AG04450 (cell line): ENCODE results near the gene TMEM185A. TPM values are rescaled to one million over a fixed set of nuclear protein-coding genes. Genes with fewer than 3 reads are reported as not detected.
A peak's percentile ranks its signal among the peaks of the same experiment; 100 is the strongest.
"Not testable (repeated sequence)": the region's sequence is repeated elsewhere in the genome, so short reads cannot be mapped to it uniquely, and the experiment has no call there.

Experiments used
- CTCF ChIA-PET: fragments of 300-600, 350-600 bp; formaldehyde crosslinking; extraction: SDS; loops from one replicate; lab custom pipeline; 2022; ENCODE audit warnings: antibody characterized with exemption, inconsistent platforms; lab: Charles Lee
- POLR2A ChIA-PET: fragments of 350-600 bp; formaldehyde crosslinking; extraction: SDS; loops from one replicate; lab custom pipeline; 2021; ENCODE audit warnings: antibody characterized with exemption, inconsistent platforms; lab: Yijun Ruan, JAX
- DNase-seq: peaks from one replicate; pipeline ENCODE4 v3.0.0-alpha.2; 2011; ENCODE audit warnings: low read depth, low spot score
- H3K27ac ChIP-seq: one replicate; pipeline ENCODE4 v1.5.1; 2012; ENCODE audit warnings: low read depth, low read length, control low read depth
- H3K27me3 ChIP-seq: one replicate; pipeline ENCODE4 v1.6.0; 2012; ENCODE audit warnings: low read length; ENCODE audit not compliant: control insufficient read depth, insufficient read depth
- H3K4me3 ChIP-seq: 2 replicates; pipeline ENCODE4 v1.5.1; 2011; ENCODE audit warnings: mild to moderate bottlenecking, low read depth, low read length, control low read depth
- H3K9me3 ChIP-seq: 2 replicates; pipeline ENCODE4 v1.5.1; 2012; ENCODE audit warnings: low read length; ENCODE audit not compliant: control insufficient read depth, insufficient read depth
- polyA minus RNA-seq: library from RNA; depleted of rRNA, polyadenylated mRNA; stranded (reverse); fragments of >200 nt; gene quantifications from 2 replicates; pipeline ENCODE4 v1.2.3, GENCODE V29; 2011; rRNA and poly(A)+ RNA removed
- polyA plus RNA-seq: library from polyadenylated mRNA; depleted of rRNA; stranded (reverse); fragments of >200 nt; gene quantifications from 2 replicates; pipeline ENCODE4 v1.2.3, GENCODE V29; 2011; rRNA removed
- TF ChIP-seq, protein P1 (sequence below): IDR thresholded peaks from 2 replicates; pipeline ENCODE4 v1.5.1; 2011; ENCODE audit warnings: low read depth, low read length, control low read depth, inconsistent platforms

The TMEM185A gene
- polyA plus RNA-seq (20.2 and 21.4 TPM in 2 replicates), polyA minus RNA-seq (43.7 and 61.1 TPM in 2 replicates)

DNA sequence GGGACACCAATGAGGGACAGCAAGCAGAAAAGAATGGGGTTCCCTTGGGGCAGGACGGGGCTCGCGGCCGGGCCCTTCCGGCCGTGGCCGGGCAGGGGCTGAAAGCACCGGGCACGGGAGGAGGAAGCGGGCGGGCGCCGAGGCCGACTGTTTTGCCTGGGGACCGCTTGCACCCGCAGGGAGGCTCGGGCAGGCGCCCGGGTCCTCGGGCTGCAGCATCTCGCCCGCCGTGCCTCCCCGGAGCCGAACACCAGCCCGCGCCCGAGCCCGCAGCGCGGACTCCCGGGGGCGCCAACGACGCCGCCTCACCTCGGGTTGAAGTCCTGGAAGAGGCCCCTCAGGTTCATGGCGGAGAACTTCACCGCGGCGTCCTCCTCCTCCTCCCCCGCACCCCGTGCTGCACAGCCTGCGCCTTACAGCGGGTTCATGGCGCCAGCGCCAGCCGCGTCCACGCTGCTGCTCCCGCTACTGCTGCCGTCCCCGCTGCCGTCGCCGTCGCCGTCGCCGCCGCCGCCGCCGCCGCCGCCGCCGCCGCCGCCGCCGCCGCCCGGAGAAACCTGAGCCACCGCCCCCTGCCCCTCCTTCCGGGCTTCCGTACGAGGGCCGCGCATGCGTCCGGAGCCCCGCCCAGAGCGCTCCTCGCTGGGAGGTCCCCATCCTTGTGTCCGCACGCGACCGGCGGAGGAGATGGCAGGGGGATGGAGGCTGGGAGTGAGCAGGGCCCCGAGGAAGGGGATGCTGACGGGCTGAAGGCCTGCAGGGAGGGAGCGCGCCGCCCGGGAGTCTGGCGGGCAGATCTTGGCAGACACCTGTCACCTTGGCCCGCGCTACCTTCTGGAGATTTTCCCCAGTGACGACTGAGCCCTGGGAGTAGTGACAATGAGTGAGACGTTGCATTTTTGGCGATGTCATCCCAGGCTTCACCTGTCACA is at the start of gene TMEM185A:
TMEM185A (minus strand) TSS at position 559 of the 932 bp plus-strand sequence; CDS start at position 347, 212 bp downstream.
- Histone ChIP-seq H3K4me3 (peak within 1 kb of the TSS; percentile 73), H3K27me3 (no peaks in the 10 kb centered on the region), H3K27ac (peak within 1 kb of the TSS; percentile 57), H3K9me3 (no peaks in the 10 kb centered on the region)
- CTCF ChIA-PET: no interaction called here
- TF ChIP-seq, protein P1, sequence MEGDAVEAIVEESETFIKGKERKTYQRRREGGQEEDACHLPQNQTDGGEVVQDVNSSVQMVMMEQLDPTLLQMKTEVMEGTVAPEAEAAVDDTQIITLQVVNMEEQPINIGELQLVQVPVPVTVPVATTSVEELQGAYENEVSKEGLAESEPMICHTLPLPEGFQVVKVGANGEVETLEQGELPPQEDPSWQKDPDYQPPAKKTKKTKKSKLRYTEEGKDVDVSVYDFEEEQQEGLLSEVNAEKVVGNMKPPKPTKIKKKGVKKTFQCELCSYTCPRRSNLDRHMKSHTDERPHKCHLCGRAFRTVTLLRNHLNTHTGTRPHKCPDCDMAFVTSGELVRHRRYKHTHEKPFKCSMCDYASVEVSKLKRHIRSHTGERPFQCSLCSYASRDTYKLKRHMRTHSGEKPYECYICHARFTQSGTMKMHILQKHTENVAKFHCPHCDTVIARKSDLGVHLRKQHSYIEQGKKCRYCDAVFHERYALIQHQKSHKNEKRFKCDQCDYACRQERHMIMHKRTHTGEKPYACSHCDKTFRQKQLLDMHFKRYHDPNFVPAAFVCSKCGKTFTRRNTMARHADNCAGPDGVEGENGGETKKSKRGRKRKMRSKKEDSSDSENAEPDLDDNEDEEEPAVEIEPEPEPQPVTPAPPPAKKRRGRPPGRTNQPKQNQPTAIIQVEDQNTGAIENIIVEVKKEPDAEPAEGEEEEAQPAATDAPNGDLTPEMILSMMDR: no peak
- POLR2A ChIA-PET: no interaction called here
- no peak for DNase-seq

DNA sequence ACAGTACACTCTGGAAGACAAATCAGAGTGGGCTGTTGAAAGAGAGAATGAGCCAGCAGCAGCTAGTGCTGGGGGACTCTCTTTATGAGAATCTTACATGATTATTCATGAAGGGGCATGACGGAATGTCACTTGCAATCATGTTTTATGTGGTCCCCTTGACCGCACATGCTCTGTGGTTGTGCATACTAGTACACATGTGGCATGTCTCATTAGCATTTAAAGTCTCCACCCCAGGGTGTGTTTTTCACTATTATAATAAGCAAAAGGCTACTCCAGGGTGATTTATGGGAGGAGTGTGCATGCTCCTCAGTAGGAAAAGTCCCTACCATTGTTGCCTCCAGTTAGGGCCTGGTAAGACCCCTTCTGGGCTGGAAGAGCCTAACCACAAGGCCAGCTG is 49.6 kb upstream of the TMEM185A start:
- no peak for DNase-seq
- ChIA-PET CTCF (no interaction called here), POLR2A (no interaction called here)
- TF ChIP-seq, protein P1: no peak
- Histone ChIP-seq H3K4me3 (no peak overlapping the region), H3K27ac (no peak overlapping the region), H3K27me3 (no peaks in the 10 kb centered on the region), H3K9me3 (no peaks in the 10 kb centered on the region)

DNA sequence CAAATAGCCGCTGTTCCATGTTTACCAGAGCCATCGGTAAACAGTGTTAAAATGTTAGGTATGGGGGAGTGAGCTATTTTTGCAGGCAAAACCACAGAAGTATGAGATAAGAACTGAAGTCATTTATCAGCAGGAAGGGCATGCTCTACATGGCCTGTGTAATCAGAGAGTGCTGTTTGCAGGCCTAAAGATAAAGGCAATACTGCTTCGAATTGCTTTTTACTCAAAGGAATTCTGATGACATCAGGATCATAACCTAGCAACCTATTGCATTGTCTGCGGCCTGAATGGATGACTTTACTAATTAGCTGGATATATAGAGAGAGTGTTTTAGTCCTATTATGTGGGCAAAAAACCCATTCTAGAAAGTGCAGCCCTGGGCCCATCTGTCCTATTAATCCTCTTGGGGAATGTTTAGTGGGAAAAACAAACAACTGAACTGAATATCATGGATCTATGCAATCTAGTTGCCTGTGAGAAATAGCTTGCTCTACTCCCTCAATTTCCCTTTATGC is 47.6 kb upstream of the TMEM185A start:
- H3K4me3 ChIP-seq, H3K27ac ChIP-seq, H3K9me3 ChIP-seq, CTCF ChIA-PET, POLR2A ChIA-PET, H3K27me3 ChIP-seq, DNase-seq: not testable (repeated sequence)

GRCh38 chrX:149675554-149675953 is 44.0 kb upstream of the TMEM185A start:
- H3K4me3 ChIP-seq, POLR2A ChIA-PET, H3K27ac ChIP-seq, H3K9me3 ChIP-seq, CTCF ChIA-PET, DNase-seq, H3K27me3 ChIP-seq: not testable (repeated sequence)

DNA sequence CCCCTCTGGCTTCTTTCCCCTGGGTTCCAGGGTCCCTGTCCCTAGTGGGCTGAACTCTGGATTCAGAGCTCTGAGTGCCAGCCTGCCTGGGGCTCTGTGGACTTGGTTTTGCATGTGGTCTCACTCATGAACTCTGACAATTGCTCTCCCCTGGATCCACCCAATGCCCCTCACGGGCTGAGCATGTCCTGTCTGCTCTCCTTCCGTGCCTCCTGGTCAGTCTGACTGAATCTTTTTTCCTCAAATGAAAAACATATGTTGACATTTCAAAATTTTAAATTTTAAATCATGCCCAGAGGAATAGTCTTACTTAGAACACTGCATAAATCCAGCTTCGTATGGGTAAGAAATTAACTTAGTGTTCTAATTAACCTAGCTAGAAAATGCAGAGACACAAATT is 43.5 kb upstream of the TMEM185A start:
- DNase-seq, H3K27ac ChIP-seq, POLR2A ChIA-PET, CTCF ChIA-PET, H3K9me3 ChIP-seq, H3K27me3 ChIP-seq, H3K4me3 ChIP-seq: not testable (repeated sequence)

DNA sequence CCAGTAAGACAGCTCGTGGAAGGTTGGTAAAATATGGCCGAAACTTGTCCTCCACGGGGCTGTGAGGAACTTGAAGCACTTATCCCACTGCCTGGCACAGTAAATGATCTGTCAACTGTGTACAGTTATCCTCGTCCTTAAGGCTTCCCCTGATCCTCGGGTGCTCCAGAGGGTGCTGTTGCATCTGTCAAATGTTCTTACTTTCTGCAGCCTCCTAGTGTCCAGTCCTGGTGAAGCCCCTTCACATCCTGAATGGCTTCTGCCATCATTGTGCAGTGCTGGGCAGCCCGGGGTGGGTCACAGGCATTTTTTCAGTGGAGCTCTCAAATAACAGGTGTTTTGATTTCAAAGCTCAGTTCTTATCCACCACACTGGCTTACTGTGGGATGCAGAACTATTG is 29.0 kb upstream of the TMEM185A start:
- H3K9me3 ChIP-seq, H3K27me3 ChIP-seq, POLR2A ChIA-PET, H3K27ac ChIP-seq, H3K4me3 ChIP-seq, DNase-seq, CTCF ChIA-PET: not testable (repeated sequence)

DNA sequence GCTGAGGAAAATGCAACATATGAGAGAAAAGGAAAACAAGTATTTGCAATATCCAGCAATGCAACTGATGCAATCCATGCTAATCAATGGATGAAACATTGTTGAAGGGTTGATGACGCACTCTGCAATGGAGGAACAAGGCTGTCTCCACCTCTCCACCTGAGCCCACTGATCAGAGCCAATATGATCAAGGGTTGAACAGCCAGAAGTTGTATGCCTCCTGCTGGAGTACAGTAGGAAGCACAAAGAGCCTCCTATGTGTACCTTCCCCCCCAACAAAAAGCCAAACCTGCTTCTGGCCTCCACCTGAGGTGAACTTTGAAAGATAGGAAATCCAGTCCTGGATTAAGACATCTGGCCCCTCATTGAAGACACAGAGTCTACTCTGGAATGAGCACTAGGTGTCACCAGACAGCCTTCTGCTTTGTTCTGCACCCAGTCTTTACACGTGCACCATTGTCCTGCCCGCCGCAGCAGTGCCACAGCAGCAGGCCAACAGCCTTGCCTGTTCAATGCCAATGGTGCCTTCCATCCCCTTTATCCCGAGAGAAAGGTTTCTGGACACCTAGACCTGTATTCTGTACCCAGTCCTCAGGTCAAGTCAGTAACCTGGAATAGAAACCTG is 24.8 kb upstream of the TMEM185A start:
- H3K4me3 ChIP-seq, DNase-seq, H3K9me3 ChIP-seq, H3K27me3 ChIP-seq, POLR2A ChIA-PET, CTCF ChIA-PET, H3K27ac ChIP-seq: not testable (repeated sequence)
